HG03196 (cell line): ENCODE results near the gene LY6G6F.

Experiments used
- ATAC-seq: cut with Tn5 transposase; IDR thresholded peaks from one replicate; pipeline ENCODE4 v1.9.1; 2021; ENCODE audit not compliant: unreplicated experiment

LY6G6F gene

DNA sequence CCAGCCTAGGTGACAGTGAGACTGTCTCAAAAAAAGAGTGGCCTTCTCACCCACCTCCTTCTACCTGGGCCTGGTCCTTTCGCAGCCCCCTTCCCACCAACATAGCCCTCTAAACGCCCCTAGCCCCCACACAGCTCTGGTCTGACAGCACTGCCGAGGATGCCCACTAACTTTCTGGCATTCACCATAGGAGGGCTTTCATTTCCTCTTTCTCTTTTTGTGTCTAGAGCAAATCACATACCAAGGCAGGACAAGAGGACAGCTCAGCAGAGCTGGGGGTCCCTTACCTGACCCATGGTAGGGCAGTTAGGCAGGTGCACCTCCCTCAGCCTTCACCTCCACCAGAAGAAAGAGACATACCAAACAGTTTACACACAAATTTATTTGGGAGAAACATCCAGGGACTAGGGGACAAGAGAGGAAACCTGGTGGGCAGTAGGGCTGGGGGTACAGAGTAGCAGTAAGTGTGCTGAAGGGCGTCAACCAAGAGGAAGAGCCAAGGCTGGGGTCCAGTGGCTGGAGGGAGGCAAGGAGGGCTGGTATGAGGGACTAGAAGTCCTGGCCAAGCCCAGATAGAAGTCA is 30.3 kb upstream of the LY6G6F start:
- ATAC-seq: no peak

DNA sequence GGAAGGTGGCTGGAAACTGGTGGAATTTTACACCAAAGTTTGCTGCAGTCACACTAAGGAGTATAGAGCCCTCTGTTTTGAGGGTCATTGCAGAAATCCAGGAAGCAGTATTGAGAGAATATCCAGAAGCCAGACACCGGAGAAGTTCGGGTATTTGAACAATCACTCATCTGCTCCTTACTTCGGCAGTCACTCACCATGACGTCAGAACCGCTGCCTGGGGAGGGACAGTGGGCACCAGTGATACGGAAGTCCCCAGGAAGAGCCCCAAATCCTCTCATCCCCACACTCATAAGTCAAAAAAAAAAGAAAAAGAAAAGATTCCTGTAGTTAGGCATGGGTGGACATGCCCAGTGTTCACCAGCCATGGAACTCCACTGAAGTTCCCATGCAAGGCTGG is 29.8 kb upstream of the LY6G6F start:
- no peak for ATAC-seq

DNA sequence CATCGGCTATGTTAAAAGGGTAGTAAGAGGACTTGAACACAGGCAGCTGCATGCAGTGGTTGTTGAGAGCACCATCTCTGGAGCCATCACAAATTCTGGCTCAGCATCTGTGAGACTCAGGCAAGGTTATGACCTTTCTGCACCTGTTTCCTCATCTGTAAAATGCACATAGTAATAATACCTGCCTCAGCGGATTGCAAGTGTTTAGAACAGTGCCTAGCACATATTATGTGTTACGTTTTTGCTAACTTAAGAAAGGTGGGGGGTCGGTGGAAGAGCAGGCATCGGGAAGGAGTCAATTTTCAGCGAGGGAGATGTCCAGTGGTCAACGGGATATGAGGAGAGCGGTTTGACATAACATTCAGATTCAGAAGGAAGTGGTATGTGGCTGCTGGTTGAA is 28.7 kb upstream of the LY6G6F start:
- ATAC-seq: no peak

DNA sequence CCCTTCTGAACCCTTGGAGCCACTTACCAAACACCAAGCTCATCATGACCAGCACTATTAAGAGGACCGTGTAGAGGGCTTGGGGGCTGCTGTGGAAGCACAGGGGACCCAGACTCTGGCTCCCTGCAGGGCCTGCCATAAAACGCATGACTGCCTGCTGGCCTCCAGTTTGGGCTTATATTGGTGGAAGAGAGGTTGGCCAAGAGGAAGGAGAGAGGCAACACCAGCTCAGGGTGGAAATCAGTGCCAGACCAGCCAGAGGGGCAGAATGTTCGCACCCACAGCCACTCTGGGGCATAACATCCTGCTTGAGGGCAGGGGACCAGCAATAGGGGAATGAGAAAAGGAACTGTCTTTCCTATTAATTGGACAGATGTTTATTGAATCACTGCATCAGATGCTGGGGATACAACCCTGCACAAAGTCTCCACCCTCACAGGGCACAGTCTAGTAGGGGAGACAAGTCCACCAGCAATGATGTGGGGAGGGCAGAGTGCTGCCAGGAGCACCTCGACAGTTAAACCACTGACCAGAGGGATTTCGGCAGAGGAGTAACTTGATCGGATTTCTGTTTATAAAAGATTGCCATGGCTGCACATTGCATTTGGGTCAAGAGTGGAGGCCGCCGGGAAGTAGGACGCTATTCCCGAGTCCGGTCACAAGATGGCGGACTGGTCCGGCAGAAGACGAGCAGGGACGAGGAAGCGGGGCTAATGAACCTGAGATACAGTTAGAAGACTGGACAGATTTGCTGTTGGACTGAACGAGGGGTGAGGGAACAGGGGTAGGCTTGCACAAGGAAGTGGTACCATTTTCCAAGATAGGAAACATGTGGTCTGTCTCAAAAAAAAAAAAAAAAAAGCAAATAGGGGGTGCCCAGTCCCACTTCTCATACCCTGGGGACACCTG is 26.2 kb upstream of the LY6G6F start, which contains the start of gene LY6G5C:
Gene LY6G5C (minus strand): TSS at position 842 of the 909 bp plus-strand sequence. CDS start 694 bp downstream, at position 148.
- ATAC-seq: no peak

DNA sequence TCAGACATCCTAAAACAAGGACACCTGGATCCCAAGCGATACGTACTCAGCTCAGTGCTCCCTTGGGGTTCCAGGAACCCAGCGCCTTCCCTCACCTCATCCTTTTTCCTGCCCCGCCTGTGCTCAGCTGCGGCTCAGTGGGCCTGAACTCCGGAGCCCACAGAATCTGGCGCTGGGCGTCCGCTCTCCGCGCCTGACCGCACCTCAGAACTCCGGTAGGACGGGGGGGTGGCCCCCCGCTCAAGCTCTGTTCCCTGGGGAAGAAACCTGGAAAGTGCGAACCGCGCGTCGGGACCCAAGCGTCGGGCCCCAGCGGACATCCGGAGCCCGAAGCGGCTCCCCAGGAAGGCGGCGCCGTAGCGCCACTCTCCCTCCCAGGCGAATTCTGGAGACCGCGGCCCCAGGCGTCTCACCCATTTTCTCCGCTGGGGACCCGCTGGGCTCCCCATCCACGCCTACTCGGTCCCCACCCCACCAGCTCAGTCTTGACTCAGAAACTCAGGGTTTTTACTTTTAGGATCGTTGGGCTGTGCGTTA is 25.5 kb upstream of the LY6G6F start:
- ATAC-seq: no peak

DNA sequence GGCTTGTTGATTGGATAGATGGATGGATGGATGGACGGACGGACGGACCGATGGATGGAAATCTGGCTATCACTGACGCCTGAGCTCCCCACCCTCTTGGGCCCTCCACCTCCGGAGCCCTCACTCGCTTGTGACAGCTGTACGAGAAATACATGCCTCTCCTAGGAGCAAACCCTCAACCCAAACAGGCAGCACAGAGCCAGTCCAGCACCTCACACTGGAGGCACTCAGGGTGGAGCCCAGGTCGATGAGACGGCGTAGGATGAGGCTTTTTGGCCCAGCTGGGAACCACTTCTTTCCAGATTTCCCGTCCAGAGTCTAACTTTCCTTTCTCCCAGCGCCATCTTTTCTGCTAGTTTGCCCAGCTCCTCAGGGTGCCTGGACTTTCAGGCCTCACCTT is 23.1 kb upstream of the LY6G6F start:
- no peak for ATAC-seq

DNA sequence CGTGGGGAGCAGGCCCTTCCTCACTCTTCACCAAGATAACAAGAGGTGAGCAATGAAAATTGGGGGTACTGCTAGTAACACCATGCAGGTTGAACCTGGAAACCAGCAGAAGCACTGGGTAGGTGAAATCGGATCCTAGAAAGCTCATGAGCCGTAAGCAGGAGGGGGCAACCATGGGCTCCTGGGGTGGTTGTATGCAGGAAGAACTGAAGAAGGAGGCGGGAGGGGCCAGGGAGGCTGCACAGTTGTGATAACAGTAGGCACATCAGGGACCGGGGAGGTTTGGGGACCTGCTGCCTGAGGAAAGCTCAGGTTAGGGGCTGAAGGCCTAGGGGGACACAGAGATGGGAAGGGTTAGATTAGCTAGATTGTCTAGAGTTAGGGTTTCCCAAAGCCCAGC is 20.2 kb upstream of the LY6G6F start:
- ATAC-seq: no peak

DNA sequence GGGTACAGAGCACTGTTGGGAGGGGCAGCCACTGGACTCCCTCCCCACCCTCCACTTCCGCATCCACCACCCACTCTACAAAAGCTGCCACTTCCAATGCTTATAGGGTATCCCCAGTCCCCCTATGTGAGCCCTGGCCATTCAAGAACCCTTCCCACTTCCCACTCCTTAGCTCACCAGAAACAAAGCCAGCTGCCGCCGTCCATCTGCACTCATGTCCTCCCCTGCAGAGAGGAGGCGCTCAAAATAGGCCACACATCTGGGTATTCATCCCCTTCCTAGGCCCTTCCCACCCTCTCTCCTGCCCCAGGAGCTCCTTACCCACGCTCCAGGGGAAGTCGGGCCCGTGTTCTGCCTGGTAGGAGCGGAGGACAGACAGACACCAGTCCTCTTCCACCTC is 19.3 kb upstream of the LY6G6F start:
- no peak for ATAC-seq

DNA sequence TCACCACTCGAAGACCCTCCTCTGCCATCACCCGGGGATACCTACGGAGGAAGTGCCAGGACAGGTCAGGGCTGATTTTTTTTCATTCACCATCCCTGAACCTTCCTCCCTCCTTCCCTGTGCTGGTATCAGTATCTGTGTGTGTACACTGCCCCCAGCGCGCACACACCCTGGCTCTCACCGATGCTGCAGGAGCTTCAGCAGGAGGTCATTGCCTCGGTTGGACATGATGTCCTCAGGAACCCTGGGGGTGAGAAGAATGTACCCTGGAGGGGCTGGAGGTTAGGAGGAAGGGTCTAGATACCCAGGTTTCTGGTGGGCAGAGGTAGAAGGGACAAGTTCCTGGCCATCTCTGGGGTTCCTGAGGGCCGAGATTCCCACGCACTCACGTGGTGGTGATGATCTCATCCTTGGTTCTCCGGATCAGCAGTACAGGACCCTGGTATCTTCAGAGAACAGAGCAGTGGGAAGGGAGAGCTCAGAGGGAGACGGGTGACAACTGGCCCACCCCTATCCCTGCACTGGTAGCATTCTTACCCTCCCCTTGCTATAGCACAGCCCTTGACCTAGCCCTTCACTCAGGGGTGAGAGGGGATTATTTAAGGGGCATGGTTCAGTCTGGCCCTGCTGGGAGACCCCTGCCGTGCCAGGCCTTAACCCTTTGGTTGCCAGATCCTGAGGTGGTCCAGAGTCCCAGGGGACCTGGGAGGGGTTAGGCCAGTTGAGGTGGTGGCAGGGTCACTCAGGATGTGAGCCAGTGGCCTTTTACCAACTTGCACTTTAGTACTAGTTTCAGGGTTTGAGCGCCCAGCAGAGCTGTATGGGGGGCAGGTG is 18.6 kb upstream of the LY6G6F start:
- ATAC-seq: no peak

DNA sequence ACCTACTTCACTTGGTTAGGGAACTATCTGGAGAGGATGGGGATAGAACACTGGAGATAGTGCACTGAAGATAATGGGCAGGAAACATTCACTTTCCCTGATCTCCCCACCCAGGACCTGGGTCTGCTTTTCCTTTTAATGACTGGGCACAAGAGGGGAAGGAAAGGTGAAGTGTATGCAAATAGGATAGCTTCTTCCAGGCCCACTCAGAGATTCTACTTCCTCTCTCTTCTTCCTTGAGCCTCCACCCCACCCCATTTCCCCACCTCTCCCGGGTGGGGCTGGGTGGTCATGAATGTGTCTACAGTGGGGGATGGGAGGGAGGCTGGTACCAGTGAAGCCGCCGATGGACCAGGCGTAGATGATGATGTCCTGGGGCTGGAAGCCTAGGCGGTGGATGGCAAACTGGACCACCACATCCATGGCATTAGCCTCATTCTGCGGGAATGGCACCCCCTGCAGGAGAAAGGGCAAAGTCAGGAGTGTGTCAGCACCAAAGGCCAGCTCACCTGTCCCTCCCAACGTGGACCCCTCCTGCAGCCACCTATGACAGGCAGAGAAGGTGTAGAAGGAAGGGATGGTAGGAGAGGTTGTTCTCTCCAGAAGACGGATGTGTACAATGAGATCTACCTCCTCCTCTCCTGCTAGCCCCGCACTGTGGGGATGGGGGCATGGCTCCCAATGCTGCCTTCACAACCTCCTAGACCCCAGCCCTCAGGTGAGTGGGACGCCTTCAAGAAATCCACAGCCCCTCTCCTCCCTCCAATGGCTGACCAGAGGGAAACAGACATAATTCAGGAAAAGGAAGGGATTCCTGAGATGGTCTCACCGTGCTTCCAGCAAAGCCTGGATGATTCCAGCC is 17.2 kb upstream of the LY6G6F start:
- ATAC-seq: no peak

DNA sequence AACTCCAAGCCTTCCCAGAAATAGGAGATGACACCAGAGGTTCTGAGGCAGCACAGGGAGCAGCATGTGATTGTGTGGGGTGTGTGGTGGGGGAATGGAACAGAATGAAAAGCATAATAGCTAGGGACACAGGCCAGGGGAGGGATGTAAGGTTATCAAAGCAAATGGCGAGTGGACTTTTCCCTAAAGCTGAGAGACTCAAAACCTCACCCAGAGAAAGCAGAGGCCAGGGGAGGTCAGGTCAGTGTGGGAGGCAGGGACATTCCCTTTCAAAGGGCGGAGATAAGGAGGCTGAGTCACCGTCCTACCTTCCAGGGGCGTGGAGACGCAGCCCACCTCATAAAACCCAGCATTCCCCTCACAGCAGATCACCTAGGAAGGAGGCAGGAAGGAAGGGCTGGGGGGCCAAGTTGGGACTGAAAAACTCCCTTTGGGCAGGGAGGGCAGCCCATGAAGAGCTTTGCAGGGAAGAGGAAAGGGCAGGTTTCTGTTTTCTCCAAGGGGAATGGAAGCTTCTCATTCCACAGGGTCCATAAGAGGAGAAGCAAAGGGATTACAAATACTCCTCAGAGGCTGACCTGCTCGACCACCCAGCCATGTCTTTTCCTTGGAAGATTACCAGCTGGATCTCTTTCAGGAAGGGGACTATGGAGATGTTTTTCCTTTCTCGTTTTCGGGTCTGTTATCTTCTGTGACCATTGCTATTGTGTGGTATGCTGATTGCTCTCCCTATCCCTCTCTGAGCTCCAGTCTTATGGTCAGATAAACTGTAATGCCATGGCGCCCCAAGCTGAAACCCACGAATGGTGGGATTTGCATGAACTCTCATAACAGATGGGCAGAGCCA is 16.2 kb upstream of the LY6G6F start:
- no peak for ATAC-seq

DNA sequence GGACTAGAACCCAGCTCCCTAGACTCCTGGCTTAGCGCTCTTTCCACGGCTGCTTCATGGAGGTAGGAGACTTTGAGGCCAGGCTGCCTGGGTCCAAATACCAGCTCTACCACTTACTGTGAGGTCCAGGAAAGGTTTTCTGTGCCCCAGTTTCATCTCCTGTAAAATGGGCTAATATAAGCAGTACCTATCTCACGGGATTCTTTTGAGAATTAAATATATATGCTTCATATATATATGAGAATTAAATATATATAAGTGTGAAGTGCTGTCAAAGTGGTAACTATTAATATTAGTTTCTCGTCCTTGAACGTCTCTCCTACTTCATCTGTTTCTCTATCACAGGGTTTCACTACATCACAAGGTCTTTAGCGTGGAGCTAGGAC is 15.6 kb upstream of the LY6G6F start:
- ATAC-seq: no peak

DNA sequence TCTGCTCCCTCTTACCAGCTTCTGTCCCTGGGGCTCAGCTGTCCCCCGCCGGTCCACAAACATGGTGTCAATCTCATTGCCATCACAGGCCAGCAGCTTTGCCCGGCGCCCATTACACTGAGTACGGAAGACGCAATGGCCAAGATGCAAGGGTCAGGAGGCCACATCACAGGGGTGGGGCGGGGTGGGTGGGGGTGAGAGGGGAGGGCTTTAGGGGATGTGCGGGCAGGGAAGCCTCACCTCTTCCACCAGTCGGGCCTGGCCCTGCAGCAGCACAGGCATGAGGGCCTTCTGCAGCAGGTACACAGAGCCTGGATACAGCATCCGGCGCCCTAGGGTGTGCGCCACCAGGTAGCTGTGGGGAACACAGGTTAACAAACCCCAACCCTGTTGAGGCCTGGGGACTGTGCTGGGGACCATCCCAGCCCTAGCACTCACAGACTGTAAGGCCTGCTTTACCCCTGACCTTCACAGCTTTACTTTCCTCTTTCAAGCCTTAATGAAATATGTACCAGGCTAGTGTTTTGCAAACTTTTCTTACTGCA is 15.0 kb upstream of the LY6G6F start:
- no peak for ATAC-seq

DNA sequence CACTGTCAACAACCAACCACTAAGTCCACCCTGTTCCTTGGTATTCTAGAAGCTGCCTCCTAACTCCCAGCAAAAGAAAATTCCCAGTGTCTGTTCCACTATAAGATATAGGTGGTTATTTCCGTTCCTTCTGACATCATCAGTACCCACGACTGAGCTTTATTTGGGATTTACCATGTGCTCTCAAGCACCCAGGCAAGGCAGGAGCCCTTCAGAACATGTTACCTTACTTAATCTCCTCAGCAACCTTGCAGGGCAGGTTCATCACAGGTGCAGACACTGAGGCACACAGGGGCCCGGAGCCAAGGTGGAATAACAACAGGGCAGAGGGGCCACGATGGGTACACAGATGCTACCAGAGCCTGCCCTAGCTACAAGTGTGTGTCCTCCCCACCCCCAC is 14.3 kb upstream of the LY6G6F start:
- ATAC-seq: no peak

DNA sequence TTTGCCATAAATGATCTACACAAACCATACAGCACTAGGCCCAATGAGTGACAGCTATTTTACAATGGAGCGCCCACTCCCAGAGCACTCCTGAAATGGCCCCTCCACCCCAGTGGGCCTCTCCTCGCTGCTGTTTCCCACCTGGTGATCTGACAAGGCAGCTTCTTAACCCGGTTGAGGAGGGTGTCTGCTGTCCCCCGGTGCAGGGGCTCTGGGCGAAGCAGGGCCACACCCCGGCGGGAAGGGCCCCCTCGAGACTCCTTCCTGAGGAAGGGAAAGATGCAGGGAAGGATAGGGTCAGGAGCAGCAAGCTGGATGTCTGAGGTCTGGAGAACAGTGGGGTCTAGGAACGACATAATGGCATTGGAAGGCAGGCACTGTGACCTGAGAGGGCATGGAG is 13.8 kb upstream of the LY6G6F start:
- no peak for ATAC-seq

DNA sequence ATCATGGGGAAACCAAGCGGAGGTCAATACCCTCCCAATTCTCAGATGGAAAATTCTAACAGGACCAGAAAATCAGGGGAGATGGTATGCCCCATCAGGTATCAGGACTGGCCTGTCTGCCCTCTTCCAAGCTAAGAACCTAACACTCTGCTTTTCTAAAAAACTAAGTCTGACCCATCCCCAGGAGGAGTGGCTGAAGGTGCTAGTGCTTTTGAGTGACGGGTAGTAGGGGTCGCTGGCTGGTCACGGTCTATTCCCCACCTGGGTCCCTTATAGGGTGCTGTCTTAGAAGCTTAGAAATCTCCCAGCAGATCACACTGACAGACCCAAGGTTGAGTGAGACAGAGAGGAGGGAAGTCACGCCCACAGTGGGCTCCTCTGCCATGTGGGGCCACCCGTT is 13.1 kb upstream of the LY6G6F start:
- ATAC-seq: no peak

DNA sequence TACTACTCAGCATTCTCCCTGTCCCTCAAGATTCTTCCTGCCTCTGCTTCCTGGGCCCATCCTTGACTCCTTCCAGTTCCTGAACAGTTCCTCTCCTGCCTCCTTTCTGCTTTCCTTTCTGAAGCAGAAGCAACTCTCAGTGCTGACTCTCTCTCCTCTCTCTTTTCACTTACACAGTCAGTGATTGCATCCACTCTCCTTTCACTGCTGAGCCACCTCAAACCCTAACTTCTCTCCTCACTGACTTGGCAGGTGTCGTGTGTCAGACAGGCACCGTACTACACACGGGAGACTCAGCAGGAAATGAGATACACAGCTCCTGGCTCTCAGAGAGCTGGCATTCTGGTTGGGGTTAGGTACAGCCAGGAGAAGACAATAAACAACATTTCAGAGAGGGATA is 9.1 kb upstream of the LY6G6F start:
- ATAC-seq: no peak

DNA sequence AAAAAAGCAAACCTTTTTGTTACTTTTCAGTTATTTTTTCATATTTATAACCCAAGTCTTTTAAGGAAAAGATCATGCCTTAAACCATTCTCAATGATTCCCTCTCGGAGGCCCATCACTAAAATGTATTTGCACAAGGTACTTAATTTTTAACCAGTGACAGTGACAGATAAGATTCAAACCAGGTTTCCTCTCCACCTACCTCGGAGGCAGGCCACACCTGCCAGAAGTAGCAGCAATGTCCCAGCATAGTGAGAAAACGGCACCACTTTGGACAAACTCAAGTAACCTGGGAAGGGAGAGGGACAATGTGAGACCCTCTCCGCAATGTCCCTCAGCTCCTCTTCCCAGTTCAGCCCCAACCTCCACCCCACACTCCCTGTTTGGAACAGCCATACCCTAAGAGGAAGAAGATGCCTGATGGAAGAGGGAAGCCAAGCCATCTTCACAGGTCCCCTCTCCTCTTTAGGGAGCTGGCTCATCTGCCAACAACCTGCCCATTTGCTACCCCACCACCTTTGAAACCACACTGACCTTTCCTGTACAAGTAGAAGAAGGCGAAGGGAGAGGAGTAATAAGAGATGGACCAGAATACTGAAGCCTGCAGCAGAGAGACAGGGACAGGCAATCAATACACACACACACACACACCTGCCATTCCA is 5.8 kb upstream of the LY6G6F start:
- no peak for ATAC-seq
